HepG2 (cell line): ENCODE results near the gene SNX27. TPM values are rescaled to one million over a fixed set of nuclear protein-coding genes. Genes with fewer than 3 reads are reported as not detected.

Experiments
- ATAC-seq: fragments of 200-7000 bp; cut with Tn5 transposase; 3 replicates; pipeline ENCODE4 v1.9.1; 2020; ENCODE audit warnings: mild to moderate bottlenecking, moderate library complexity
- BruUV-seq: library from RNA; stranded (reverse); fragments of 400-500 nt; replicated peaks from 2 replicates; lab custom pipeline; 2021; lab: Mats Ljungman, UMichigan
- CTCF ChIA-PET: fragments of 300-600 bp; formaldehyde crosslinking; extraction: SDS; loops from one replicate; lab custom pipeline; 2021; ENCODE audit warnings: low total read pairs, inconsistent platforms, low intra/inter-chr PET ratio; lab: Yijun Ruan, JAX
- POLR2A ChIA-PET: fragments of 350-600 bp; sonication (Branson Sonifier 250); formaldehyde crosslinking; loops from one replicate; lab custom pipeline; 2020; ENCODE audit warnings: antibody characterized with exemption, inconsistent platforms; lab: Yijun Ruan, JAX
- DNase-seq: peaks from one replicate; pipeline ENCODE4 v3.0.0-alpha.2; 2015; ENCODE audit warnings: low spot score
- FAIRE-seq: peaks from 3 replicates; lab custom pipeline; 2011; peaks lifted over from hg19 to GRCh38; lab: Jason Lieb, UNC
- H2AFZ ChIP-seq: one replicate; pipeline ENCODE4 v1.6.1; 2011; ENCODE audit warnings: low read length, inconsistent platforms
- H3K27ac ChIP-seq: fragments of 300-600 bp; 3 replicates; pipeline ENCODE4 v1.8.0; 2011; ENCODE audit warnings: mixed run types, mild to moderate bottlenecking, mixed read lengths, low read length, inconsistent platforms; ENCODE audit not compliant: insufficient read depth; ENCODE audit errors: extremely low read length
- H3K27me3 ChIP-seq, 2 experiments: fragments of 200-600 bp in 1 of 2; 2 replicates in 1 of 2; 3 replicates in 1 of 2; pipeline versions ENCODE4 v1.6.0 to v1.8.0; 2011; ENCODE audit warnings: low read length in 2 of 2, mild to moderate bottlenecking in 2 of 2, moderate library complexity in 2 of 2, inconsistent platforms in 1 of 2; ENCODE audit not compliant: insufficient read depth in 2 of 2, control insufficient read depth in 1 of 2
- H3K36me3 ChIP-seq, 2 experiments: fragments of 200-600 bp in 1 of 2; replicated peaks in 1 of 2; 2 replicates in 1 of 2; 3 replicates in 1 of 2; pipeline versions ENCODE4 v1.5.1 to v1.8.0; 2011; ENCODE audit warnings: low read length in 2 of 2, inconsistent platforms in 1 of 2; ENCODE audit not compliant: insufficient read depth in 2 of 2, control insufficient read depth in 1 of 2
- H3K4me1 ChIP-seq: 2 replicates; pipeline ENCODE4 v1.5.1; 2012; ENCODE audit warnings: low read length, inconsistent platforms; ENCODE audit not compliant: insufficient read depth
- H3K4me2 ChIP-seq: 2 replicates; pipeline ENCODE4 v1.6.0; 2011; ENCODE audit warnings: low read depth, low read length, inconsistent platforms
- H3K4me3 ChIP-seq, 3 experiments: fragments of 200-600 bp in 1 of 3; sonication (generic), shearing (Covaris generic) in 1 of 3; replicated peaks in 1 of 3; 2 replicates each; pipeline ENCODE4 v1.5.1; 2011 to 2016; ENCODE audit warnings: low read length in 3 of 3, inconsistent platforms in 2 of 3, low read depth in 2 of 3, mild to moderate bottlenecking in 2 of 3, control low read depth in 1 of 3, mixed read lengths in 1 of 3; ENCODE audit not compliant: insufficient read depth in 1 of 3
- H3K79me2 ChIP-seq: one replicate; pipeline ENCODE4 v1.6.1; 2011; ENCODE audit warnings: low read length, inconsistent platforms; ENCODE audit not compliant: insufficient read depth
- H3K9ac ChIP-seq: 2 replicates; pipeline ENCODE4 v1.6.0; 2011; ENCODE audit warnings: mild to moderate bottlenecking, low read depth, low read length, inconsistent platforms; ENCODE audit not compliant: insufficient read depth
- H3K9me3 ChIP-seq: 2 replicates; pipeline ENCODE4 v1.5.1; 2012; ENCODE audit warnings: mild to moderate bottlenecking, low read length
- H4K20me1 ChIP-seq: 2 replicates; pipeline ENCODE4 v1.6.0; 2011; ENCODE audit warnings: inconsistent platforms, mild to moderate bottlenecking, low read length, moderate library complexity; ENCODE audit not compliant: insufficient read depth
- PRDM10 ChIP-seq: sonication (generic); formaldehyde crosslinking; IDR thresholded peaks from 2 replicates; pipeline ENCODE4 v1.4.0; 2020; ENCODE audit warnings: low read depth, missing genetic modification reagents
- ZNF280D ChIP-seq: sonication (generic); formaldehyde crosslinking; IDR thresholded peaks from 2 replicates; pipeline ENCODE4 v1.5.1; 2020; ENCODE audit warnings: mild to moderate bottlenecking, missing genetic modification reagents
- ZNF317 ChIP-seq: sonication (generic); formaldehyde crosslinking; IDR thresholded peaks from 2 replicates; pipeline ENCODE4 v1.5.0; 2020; ENCODE audit warnings: mild to moderate bottlenecking, missing genetic modification reagents
- ZNF770 ChIP-seq: sonication (generic); formaldehyde crosslinking; IDR thresholded peaks from 2 replicates; pipeline ENCODE4 v1.5.0; 2020; ENCODE audit warnings: mild to moderate bottlenecking, missing genetic modification reagents
- in situ Hi-C: cut with HindIII; loops from 2 replicates; pipeline ENCODE4 v1.10.0; 2017; ENCODE audit warnings: low pct_unique_long_range_greater_than_20kb; ENCODE audit not compliant: extremely low pct_ligation_motif_present
- intact Hi-C: fragments of 100-400 bp; cut with micrococcal nuclease; formaldehyde crosslinking; loops from one replicate; pipeline ENCODE4 v1.10.0; 2022; ENCODE audit not compliant: unreplicated experiment
- polyA plus RNA-seq, 8 experiments: library from polyadenylated mRNA; depleted of rRNA in 3 of 8; stranded (reverse) in 7 of 8; unstranded in 1 of 8; fragments of >200 nt; fragmentation: Illumina TruSeq in 4 of 8; extraction: Trizol in 4 of 8; gene quantifications; 2 replicates each; pipeline versions ENCODE4 v1.2.1 to v1.2.3, GENCODE V29; 2011 to 2016; ENCODE audit warnings: low read depth in 4 of 8, missing spikeins in 1 of 8, mixed read lengths in 1 of 8; ENCODE audit not compliant: insufficient read depth in 1 of 8
- total RNA-seq, 5 experiments: library from RNA; depleted of rRNA; stranded (reverse); fragments of >200 nt; fragmentation: Illumina TruSeq; extraction: Trizol; gene quantifications; 2 replicates each; pipeline ENCODE4 v1.2.3, GENCODE V29; 2016; ENCODE audit warnings: low read depth in 1 of 5

SNX27 gene
- total and polyA plus RNA-seq, 2 of the 13 experiments (the other 11 are each of a cell fraction or from before 2014, with no cell fraction given) = 14.4 to 17.8 TPM

GRCh38 chr1:151737479-151737878, 125.6 kb downstream of the SNX27 start:
- in situ Hi-C loops = loop anchor here (10.0 to 25.0 kb wide), 2 partner anchors 143 to 200 kb away; partner anchors contain the start of gene TUFT1
- Histone ChIP-seq H3K27ac (no peak overlapping the region), H3K4me2 (no peak overlapping the region), H3K9ac (no peak overlapping the region), H4K20me1 (no peaks in the 10 kb centered on the region), H3K27me3 (peaks cover 0 to 10% of the 10 kb centered on the region in 2 experiments; a peak in 2 of 5 replicates), H3K36me3 (no peaks in the 10 kb centered on the region), H3K9me3 (peaks cover 16% of the 10 kb centered on the region; the same call in 1 of the 2 replicates), H2AFZ (no peak overlapping the region), H3K79me2 (no peaks in the 10 kb centered on the region), H3K4me1 (peaks cover 8% of the 10 kb centered on the region), H3K4me3 (no peak overlapping the region)
- DNase-seq (no peak), ATAC-seq (no peak), FAIRE-seq (no peak)
- ChIA-PET CTCF (no interaction called here), POLR2A (no interaction called here)
- BruUV-seq = no TSS peak
- intact Hi-C loops = loop anchor here (5.0 kb wide), 1 partner anchor 295 kb away; no protein-coding TSS in a partner anchor
- no peak for TF ChIP-seq PRDM10
- TF ChIP-seq ZNF770 (CRISPR knock-in tag) = no peak
- TF ChIP-seq ZNF280D (CRISPR knock-in tag) = 0 out of 2 replicates have a peak, but pooled peaks have one; percentile 53
- no peak for TF ChIP-seq ZNF317
